Right cardiac atrium (tissue), 5 donors: ENCODE results near the gene MEIS2. TPM values are rescaled to one million over a fixed set of nuclear protein-coding genes. Genes with fewer than 3 reads are reported as not detected.

Source experiments
- ATAC-seq, 2 donors: fragments of 200-7000 bp; cut with Tn5 transposase; one replicate each; pipeline versions ENCODE4 v1.8.0 to v1.9.1; 2020; ENCODE audit warnings: moderate library complexity in 2 of 2, mild to moderate bottlenecking in 1 of 2
- DNase-seq, 3 donors: peaks; one replicate each; pipeline ENCODE4 v3.0.0-alpha.2; 2020
- H3K27ac ChIP-seq: one replicate; pipeline ENCODE4 v1.5.1; 2013; ENCODE audit warnings: mild to moderate bottlenecking, low read length, control low read depth, moderate library complexity
- H3K27me3 ChIP-seq: one replicate; pipeline ENCODE4 v1.6.1; 2013; ENCODE audit not compliant: control insufficient read depth, insufficient read depth
- H3K4me1 ChIP-seq: one replicate; pipeline ENCODE4 v1.6.1; 2013; ENCODE audit warnings: low read length; ENCODE audit not compliant: control insufficient read depth, insufficient read depth
- H3K4me3 ChIP-seq: one replicate; pipeline ENCODE4 v1.5.1; 2013; ENCODE audit warnings: low read length, control low read depth
- H3K9me3 ChIP-seq: one replicate; pipeline ENCODE4 v1.6.1; 2013; ENCODE audit warnings: low read length; ENCODE audit not compliant: control insufficient read depth
- WGBS: extraction: QIAGEN DNeasy Blood & Tissue Kit; methylation state at CpG from one replicate; pipeline ENCODE4 v1.1.7; 2013; 5-methylcytosine and 5-hydroxymethylcytosine counted together
- intact Hi-C, 4 donors: fragments of 100-400 bp; cut with DNase I; formaldehyde crosslinking; loops; one replicate each; pipeline versions ENCODE4 v1.11.0 to v1.14.0; 2022 to 2023
- polyA plus RNA-seq: library from polyadenylated mRNA; stranded (reverse); fragments of 200-250 nt; gene quantifications from one replicate; pipeline ENCODE4 v1.2.3, GENCODE V29; 2013
- total RNA-seq, 4 donors: library from RNA; stranded (reverse); fragmentation: NEBNext Ultra II Directional; extraction: Animal tissue kit (Norgen Biotek cat#: 25700); gene quantifications; one replicate each; pipeline ENCODE4 v1.2.1, GENCODE V29; 2021
- donor health status: healthy with polysubstance abuse.
- donor health status: DM: no; HTN: yes; CAD: no.
- donor health status: DM: no; HTN: no; CAD: no.
- donor health status: DM: no; HTN: yes; CAD: no; lungs with severe emphysema.
- donor health status: DM: yes; HTN: yes; CAD: no.

The MEIS2 gene
- total and polyA plus RNA-seq, 5 donors, result 14.8 to 33.4 (median 29.6) TPM

- Histone ChIP-seq H3K9me3 (no peaks in the 10 kb centered on the region), H3K27ac (no peak overlapping the region), H3K4me3 (no peak overlapping the region), H3K4me1 (peaks cover 13% of the 10 kb centered on the region), H3K27me3 (no peaks in the 10 kb centered on the region)
- ATAC-seq (no peak), DNase-seq (no peak)
- intact Hi-C loops, result no loop called here
- WGBS, result 95% methylated on average over 8 of the region's 8 CpGs
Observed at GRCh38 chr15:37055481-37055880, 44.9 kb downstream of the MEIS2 start.

GRCh38 chr15:37054336-37054735, 46.0 kb downstream of the MEIS2 start:
- Histone ChIP-seq H3K9me3 (no peaks in the 10 kb centered on the region), H3K4me3 (no peak overlapping the region), H3K27me3 (no peaks in the 10 kb centered on the region), H3K27ac (no peak overlapping the region), H3K4me1 (peaks cover 13% of the 10 kb centered on the region)
- ATAC-seq, result no peak
- intact Hi-C loops, result no loop called here
- WGBS, result 90% methylated on average over 7 of the region's 7 CpGs
- no peak for DNase-seq

GRCh38 chr15:37053166-37053565, 47.2 kb downstream of the MEIS2 start:
- intact Hi-C loops, result no loop called here
- H3K27me3 ChIP-seq, result no peaks in the 10 kb centered on the region
- H3K4me1 ChIP-seq, result peaks cover 11% of the 10 kb centered on the region
- DNase-seq, result no peak
- 37% methylated on average over 6 of the region's 6 CpGs for WGBS
- no peak overlapping the region for H3K4me3 ChIP-seq
- no peak overlapping the region for H3K27ac ChIP-seq
- no peak for ATAC-seq
- H3K9me3 ChIP-seq, result no peaks in the 10 kb centered on the region

GRCh38 chr15:37050345-37050744, 50.0 kb downstream of the MEIS2 start:
- WGBS, result 82% methylated on average over 3 of the region's 3 CpGs
- peaks cover 5% of the 10 kb centered on the region for H3K4me1 ChIP-seq
- H3K9me3 ChIP-seq, result no peaks in the 10 kb centered on the region
- no peak overlapping the region for H3K4me3 ChIP-seq
- no peak for DNase-seq
- no peak for ATAC-seq
- intact Hi-C loops, result no loop called here
- H3K27ac ChIP-seq, result no peak overlapping the region
- no peaks in the 10 kb centered on the region for H3K27me3 ChIP-seq

- Histone ChIP-seq H3K27ac (no peak overlapping the region), H3K27me3 (no peaks in the 10 kb centered on the region), H3K4me1 (peaks cover 2% of the 10 kb centered on the region), H3K4me3 (no peak overlapping the region), H3K9me3 (no peaks in the 10 kb centered on the region)
- no peak for DNase-seq
- peak; percentile 24 to 35 for ATAC-seq
- intact Hi-C loops, result no loop called here
Observed at GRCh38 chr15:37046876-37047614, 53.3 kb downstream of the MEIS2 start.

- Histone ChIP-seq H3K27ac (no peak overlapping the region), H3K27me3 (no peaks in the 10 kb centered on the region), H3K4me3 (no peak overlapping the region), H3K4me1 (peaks cover 2% of the 10 kb centered on the region), H3K9me3 (no peaks in the 10 kb centered on the region)
- WGBS, result 59% methylated on average over 12 of the region's 12 CpGs
- DNase-seq, result no peak
- ATAC-seq, result peak in 1 of 2 donors; percentile 45
- intact Hi-C loops, result no loop called here
Observed at GRCh38 chr15:37045859-37046740, 54.2 kb downstream of the MEIS2 start.

GRCh38 chr15:37044915-37045648, 55.3 kb downstream of the MEIS2 start:
- no peaks in the 10 kb centered on the region for H3K27me3 ChIP-seq
- H3K27ac ChIP-seq, result no peak overlapping the region
- WGBS, result 83% methylated on average over 5 of the region's 5 CpGs
- ATAC-seq (no peak), DNase-seq (no peak)
- H3K4me3 ChIP-seq, result no peak overlapping the region
- no peaks in the 10 kb centered on the region for H3K9me3 ChIP-seq
- H3K4me1 ChIP-seq, result peaks cover 2% of the 10 kb centered on the region
- intact Hi-C loops, result no loop called here

GRCh38 chr15:37041836-37042235, 58.5 kb downstream of the MEIS2 start:
- Histone ChIP-seq H3K9me3 (no peaks in the 10 kb centered on the region), H3K4me1 (peaks cover 4% of the 10 kb centered on the region), H3K27ac (no peak overlapping the region), H3K27me3 (no peaks in the 10 kb centered on the region), H3K4me3 (no peak overlapping the region)
- no peak for ATAC-seq
- 94% methylated on average over 4 of the region's 4 CpGs for WGBS
- DNase-seq, result no peak
- intact Hi-C loops, result no loop called here

GRCh38 chr15:37041042-37041441, 59.3 kb downstream of the MEIS2 start:
- DNase-seq, result no peak
- Histone ChIP-seq H3K4me1 (peaks cover 2% of the 10 kb centered on the region), H3K27me3 (no peaks in the 10 kb centered on the region), H3K27ac (no peak overlapping the region), H3K4me3 (no peak overlapping the region), H3K9me3 (no peaks in the 10 kb centered on the region)
- intact Hi-C loops, result no loop called here
- 89% methylated on average over 1 of the region's 1 CpG for WGBS
- ATAC-seq, result no peak

- H3K9me3 ChIP-seq, result no peaks in the 10 kb centered on the region
- intact Hi-C loops, result no loop called here
- peaks cover 2% of the 10 kb centered on the region for H3K4me1 ChIP-seq
- H3K27me3 ChIP-seq, result no peaks in the 10 kb centered on the region
- H3K27ac ChIP-seq, result no peak overlapping the region
- H3K4me3 ChIP-seq, result no peak overlapping the region
- 74% methylated on average over 4 of the region's 4 CpGs for WGBS
- DNase-seq (no peak), ATAC-seq (no peak)
Observed at GRCh38 chr15:37040072-37040742, 60.1 kb downstream of the MEIS2 start.
